HepG2 (cell line): ENCODE measurements around the gene DNAAF9. TPM values are rescaled to one million over a fixed set of nuclear protein-coding genes. Genes with fewer than 3 reads are reported as not detected.

Experiments
- CERS6 ChIP-seq: sonication (generic); formaldehyde crosslinking; IDR thresholded peaks from 2 replicates; pipeline ENCODE4 v1.5.0; 2020; ENCODE audit warnings: missing genetic modification reagents
- MED1 ChIP-seq: sonication (generic); formaldehyde crosslinking; IDR thresholded peaks from 2 replicates; pipeline ENCODE4 v1.4.0; 2020; ENCODE audit warnings: missing genetic modification reagents
- NCOA1 ChIP-seq: sonication (generic); formaldehyde crosslinking; IDR thresholded peaks from 2 replicates; pipeline ENCODE4 v1.9.0; 2021; ENCODE audit warnings: missing genetic modification reagents
- SMAD1 ChIP-seq: sonication (generic); formaldehyde crosslinking; IDR thresholded peaks from 2 replicates; pipeline ENCODE4 v1.4.0; 2020; ENCODE audit warnings: missing genetic modification reagents, low read depth, mild to moderate bottlenecking, borderline replicate concordance
- UBTF ChIP-seq: sonication (generic); formaldehyde crosslinking; IDR thresholded peaks from 2 replicates; pipeline ENCODE4 v1.4.0; 2020; ENCODE audit warnings: mild to moderate bottlenecking, missing genetic modification reagents
- ZFP36 ChIP-seq: fragments of 150-350 bp; IDR thresholded peaks from 2 replicates; pipeline ENCODE4 v1.6.1; 2018; ENCODE audit warnings: borderline replicate concordance, low read length, low read depth; ENCODE audit not compliant: partially characterized antibody
- ZNF230 ChIP-seq: sonication (generic); formaldehyde crosslinking; IDR thresholded peaks from 2 replicates; pipeline ENCODE4 v1.4.0; 2020; ENCODE audit warnings: mild to moderate bottlenecking, missing genetic modification reagents
- ZNF34 ChIP-seq: sonication (generic); formaldehyde crosslinking; IDR thresholded peaks from 2 replicates; pipeline ENCODE4 v1.4.0; 2020; ENCODE audit warnings: mild to moderate bottlenecking, missing genetic modification reagents, borderline replicate concordance
- ZNF407 ChIP-seq: sonication (generic); formaldehyde crosslinking; IDR thresholded peaks from one replicate; pipeline ENCODE4 v1.5.1; 2020; ENCODE audit warnings: mild to moderate bottlenecking, missing genetic modification reagents; ENCODE audit errors: not compliant biosample characterization
- ZNF460 ChIP-seq: sonication (generic); formaldehyde crosslinking; IDR thresholded peaks from 2 replicates; pipeline ENCODE4 v1.5.1; 2020; ENCODE audit warnings: missing genetic modification reagents, mild to moderate bottlenecking, borderline replicate concordance
- ZNF501 ChIP-seq: sonication (generic); formaldehyde crosslinking; IDR thresholded peaks from 2 replicates; pipeline ENCODE4 v1.5.1; 2020; ENCODE audit warnings: mild to moderate bottlenecking, moderate library complexity, missing genetic modification reagents
- ZNF547 ChIP-seq: sonication (generic); formaldehyde crosslinking; IDR thresholded peaks from 2 replicates; pipeline ENCODE4 v1.5.1; 2020; ENCODE audit warnings: mild to moderate bottlenecking, missing genetic modification reagents
- ZNF563 ChIP-seq: sonication (generic); formaldehyde crosslinking; IDR thresholded peaks from 2 replicates; pipeline ENCODE4 v1.8.0; 2022; ENCODE audit warnings: mild to moderate bottlenecking, moderate library complexity, missing genetic modification reagents
- ZNF770 ChIP-seq: sonication (generic); formaldehyde crosslinking; IDR thresholded peaks from 2 replicates; pipeline ENCODE4 v1.5.0; 2020; ENCODE audit warnings: mild to moderate bottlenecking, missing genetic modification reagents
- polyA plus RNA-seq, 8 experiments: library from polyadenylated mRNA; depleted of rRNA in 3 of 8; stranded (reverse) in 7 of 8; unstranded in 1 of 8; fragments of >200 nt; fragmentation: Illumina TruSeq in 4 of 8; extraction: Trizol in 4 of 8; gene quantifications; 2 replicates each; pipeline versions ENCODE4 v1.2.1 to v1.2.3, GENCODE V29; 2011 to 2016; ENCODE audit warnings: low read depth in 4 of 8, missing spikeins in 1 of 8, mixed read lengths in 1 of 8; ENCODE audit not compliant: insufficient read depth in 1 of 8
- total RNA-seq, 5 experiments: library from RNA; depleted of rRNA; stranded (reverse); fragments of >200 nt; fragmentation: Illumina TruSeq; extraction: Trizol; gene quantifications; 2 replicates each; pipeline ENCODE4 v1.2.3, GENCODE V29; 2016; ENCODE audit warnings: low read depth in 1 of 5

DNAAF9 gene
- total and polyA plus RNA-seq, 2 of the 13 experiments (the other 11 are each of a cell fraction or from before 2014, with no cell fraction given), result 10.5 to 14.9 TPM

DNA sequence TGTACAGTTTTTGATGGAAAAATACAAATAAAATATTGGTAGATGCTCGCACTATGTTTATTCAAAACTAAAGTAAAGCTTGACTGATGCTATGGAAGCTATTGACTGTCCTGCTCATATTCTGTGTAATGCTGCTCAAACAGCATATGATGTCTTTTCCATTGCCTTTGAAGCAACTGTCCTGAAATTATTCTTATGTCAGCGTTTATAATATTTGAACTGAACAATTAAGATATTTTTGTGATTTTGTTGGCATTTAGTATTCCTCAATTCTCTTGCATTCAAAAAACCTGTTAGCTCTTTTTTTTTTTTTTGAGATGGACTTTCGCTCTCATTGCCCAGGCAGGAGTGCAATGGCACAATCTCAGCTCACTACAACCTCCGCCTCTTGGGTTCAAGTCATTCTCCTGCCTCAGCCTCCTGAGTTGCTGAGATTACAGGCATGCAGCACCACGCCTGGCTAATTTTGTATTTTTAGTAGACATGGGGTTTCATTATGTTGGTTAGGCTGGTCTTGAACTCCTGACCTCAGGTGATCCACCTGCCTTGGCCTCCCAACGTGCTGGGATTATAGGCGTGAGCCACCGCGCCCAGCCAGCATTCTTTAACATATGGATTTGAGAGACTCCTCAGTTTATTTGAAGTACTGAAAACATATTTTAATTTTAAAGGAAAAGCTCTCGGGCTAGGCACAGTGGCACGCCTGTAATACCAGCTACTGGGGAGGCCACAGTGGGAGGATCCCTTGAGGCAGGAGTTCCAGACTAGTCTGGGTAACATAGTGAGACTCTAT, 5.3 kb upstream of the DNAAF9 start (continued):
- TF ChIP-seq ZNF230 (CRISPR knock-in tag), result peak; percentile 59; the same call in 1 of the 2 replicates
- no peak for TF ChIP-seq MED1
- no peak for TF ChIP-seq ZNF563 (CRISPR knock-in tag)
- peak; percentile 84; the same call in 1 of the 2 replicates for TF ChIP-seq ZNF770 (CRISPR knock-in tag)
- TF ChIP-seq SMAD1 (CRISPR knock-in tag), result 0 out of 2 replicates have a peak, but pooled peaks have one; percentile 37
- 0 out of 2 replicates have a peak, but pooled peaks have one; percentile 21 for TF ChIP-seq UBTF (CRISPR knock-in tag)
- 0 out of 2 replicates have a peak, but pooled peaks have one; percentile 31 for TF ChIP-seq ZNF501 (CRISPR knock-in tag)
- no peak for TF ChIP-seq ZNF407 (CRISPR knock-in tag)
- TF ChIP-seq CERS6, result no peak
- TF ChIP-seq ZNF34 (CRISPR knock-in tag), result no peak
- 0 out of 2 replicates have a peak, but pooled peaks have one; percentile 46 for TF ChIP-seq NCOA1 (CRISPR knock-in tag)
- TF ChIP-seq ZNF547, result no peak
- TF ChIP-seq ZFP36, result no peak
- TF ChIP-seq ZNF460, result no peak; the same call in 1 of the 2 replicates
